ENCODE data around the gene YTHDF2. TPM values are rescaled to one million over a fixed set of nuclear protein-coding genes. Genes with fewer than 3 reads are reported as not detected.
"Not testable (repeated sequence)": the region's sequence is repeated elsewhere in the genome, so short reads cannot be mapped to it uniquely, and the experiment has no call there.

YTHDF2 gene
- total RNA-seq, 1 donor from 2014 or later = 37.9 TPM

DNA sequence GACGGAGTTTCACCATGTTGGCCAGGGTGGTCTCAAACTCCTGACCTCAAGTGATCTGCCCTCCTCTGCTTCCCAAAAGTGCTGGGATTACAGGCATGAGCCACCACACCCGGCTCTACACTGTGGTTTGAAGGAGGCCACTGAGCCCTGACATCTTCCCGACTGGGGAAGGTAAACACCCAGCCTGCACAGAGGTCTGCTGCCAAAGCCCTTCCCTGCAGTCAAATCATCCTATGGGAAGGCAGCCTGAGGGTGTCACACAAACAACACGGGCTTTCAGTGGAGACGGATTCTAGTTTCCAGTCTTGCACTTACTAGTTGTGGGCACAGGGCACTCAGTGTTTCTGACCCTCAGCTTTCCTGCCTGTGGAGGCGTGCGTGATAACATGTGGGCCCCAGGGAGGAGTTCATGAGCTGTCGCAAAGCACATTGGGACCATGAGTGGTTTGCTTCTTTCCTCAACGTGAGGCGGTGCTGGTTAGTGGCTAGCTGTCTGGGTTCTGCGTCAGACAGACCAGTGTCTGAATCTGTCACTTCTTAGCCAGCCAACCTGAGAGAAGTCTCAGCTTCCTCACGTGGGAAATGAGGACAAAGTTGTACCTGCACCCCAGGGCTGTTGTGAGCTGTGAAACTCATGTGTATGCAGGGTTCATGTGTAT lies 53.8 kb downstream of the YTHDF2 start:
- ATAC-seq = no peak
- no peak for DNase-seq (ENCODE audit: missing footprints)
- intact Hi-C loops (cut with DNase I) = no loop called here

DNA sequence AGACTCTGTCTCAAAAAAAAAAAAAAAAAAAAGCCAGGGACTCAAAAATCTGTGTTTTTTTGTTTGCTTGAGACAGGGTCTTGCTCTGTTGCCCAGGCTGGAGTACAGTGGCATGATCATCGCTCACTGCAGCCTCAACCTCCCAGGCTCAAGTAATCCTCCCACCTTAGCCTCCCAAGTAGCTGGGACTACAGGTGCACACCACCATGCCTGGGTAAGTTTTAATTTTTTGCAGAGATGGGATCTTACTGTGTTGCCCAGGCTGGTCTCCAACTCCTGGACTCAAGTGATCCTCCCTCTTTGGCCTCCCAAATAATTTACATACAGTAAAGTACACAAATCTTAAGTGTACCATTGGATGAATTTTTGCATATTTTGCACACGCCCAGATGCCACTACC lies 55.2 kb downstream of the YTHDF2 start:
- DNase-seq (ENCODE audit: missing footprints); ATAC-seq; intact Hi-C loops (cut with DNase I): not testable (repeated sequence)

DNA sequence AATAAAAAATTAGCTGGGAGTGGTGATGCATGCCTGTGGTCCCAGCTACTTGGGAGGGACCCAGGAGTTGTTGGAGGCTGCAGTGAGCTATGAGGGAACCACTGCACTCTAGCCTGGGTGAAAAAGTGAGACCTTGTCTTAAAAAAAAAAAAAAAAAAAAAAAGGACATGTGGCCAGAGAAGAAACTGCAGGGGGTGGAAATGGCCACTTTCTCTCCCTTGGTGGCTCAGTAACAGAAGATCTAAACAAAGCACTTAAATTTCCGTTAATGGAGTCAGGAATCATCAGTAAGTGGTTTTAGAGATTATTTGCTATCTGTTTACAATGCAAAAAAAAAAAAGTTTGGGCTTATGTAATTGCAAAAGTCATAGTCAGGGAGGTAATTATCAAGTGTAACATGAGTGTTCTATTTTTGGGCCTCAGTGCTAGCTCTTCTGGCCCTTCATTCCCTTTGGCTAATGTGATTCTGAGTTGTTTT lies 55.9 kb downstream of the YTHDF2 start:
- intact Hi-C loops (cut with DNase I) = no loop called here
- ATAC-seq (no peak), DNase-seq (ENCODE audit: missing footprints) (no peak)

- intact Hi-C loops (cut with DNase I); ATAC-seq; DNase-seq (ENCODE audit: missing footprints): not testable (repeated sequence)
Measured at GRCh38 chr1:28794582-28794981, 57.8 kb downstream of the YTHDF2 start.

DNA sequence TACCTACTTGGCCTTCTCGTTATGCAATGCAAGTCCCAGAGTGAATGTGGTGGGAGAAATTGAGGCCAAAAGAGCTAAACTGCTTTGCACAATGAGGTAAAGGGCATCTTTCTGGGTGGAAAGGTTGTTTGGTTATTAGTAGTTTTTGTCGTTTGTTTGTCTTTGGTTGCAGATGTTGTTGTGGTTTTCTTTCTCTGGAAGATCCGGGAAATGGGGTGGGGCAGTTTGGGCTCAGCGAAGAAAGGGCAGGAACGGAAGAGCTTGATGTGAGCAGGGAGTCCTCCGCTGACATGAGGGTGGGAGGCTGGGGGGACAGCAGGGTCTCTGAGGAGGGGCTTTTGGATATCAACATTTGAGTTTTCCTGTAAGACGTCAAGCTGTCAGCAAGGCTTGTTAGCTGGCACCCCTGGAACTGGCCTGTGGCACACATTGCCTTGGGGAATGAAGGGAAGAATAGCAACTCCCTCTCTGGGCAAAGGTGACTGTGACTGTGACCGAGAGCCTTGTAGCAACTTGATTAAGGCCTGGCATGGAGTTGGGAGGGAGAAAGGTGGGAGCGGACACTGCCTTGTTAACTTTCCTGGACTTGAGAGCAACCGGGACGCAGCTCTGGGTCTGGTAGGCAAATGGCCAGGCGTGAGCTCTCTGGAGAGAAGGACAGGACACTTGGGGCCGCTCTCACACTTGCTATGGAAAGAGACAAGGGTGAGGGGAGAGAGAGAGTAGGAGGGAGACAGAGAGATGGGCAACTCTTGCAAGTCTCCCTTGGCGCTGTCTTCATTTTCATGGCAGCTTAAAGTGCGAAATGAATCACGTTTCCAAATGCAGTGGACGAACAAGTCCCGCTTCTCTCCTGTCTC lies 59.8 kb downstream of the YTHDF2 start:
- no peak for ATAC-seq
- intact Hi-C loops (cut with DNase I) = loop anchor here (5.0 kb wide), 1 partner anchor 406 kb away; no protein-coding TSS in a partner anchor
- no peak for DNase-seq (ENCODE audit: missing footprints)

GRCh38 chr1:28800324-28800723 lies 63.6 kb downstream of the YTHDF2 start:
- intact Hi-C loops (cut with DNase I) = no loop called here
- no peak for DNase-seq (ENCODE audit: missing footprints)
- no peak for ATAC-seq

DNA sequence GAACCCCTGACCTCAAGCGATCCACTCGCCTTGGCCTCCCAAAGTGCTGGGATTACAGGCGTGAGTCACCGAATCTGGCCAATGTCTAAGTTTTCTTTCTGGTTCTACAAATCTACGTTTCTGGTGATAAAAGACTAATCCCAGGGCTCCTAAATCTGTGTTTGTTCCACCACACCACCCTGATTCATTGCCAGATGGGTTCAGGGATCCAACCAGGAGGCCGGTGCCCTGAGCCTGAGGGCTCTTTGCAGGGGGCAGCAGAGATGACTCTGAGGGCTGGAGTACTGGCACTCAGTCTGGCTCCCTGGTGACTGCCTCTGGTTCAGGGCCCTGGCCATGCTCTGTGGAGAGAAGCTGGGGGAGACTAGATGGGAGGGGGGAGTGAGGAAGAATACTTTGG lies 64.7 kb downstream of the YTHDF2 start:
- intact Hi-C loops (cut with DNase I) = no loop called here
- ATAC-seq (no peak), DNase-seq (ENCODE audit: missing footprints) (no peak)

- intact Hi-C loops (cut with DNase I) = no loop called here
Measured at GRCh38 chr1:28803051-28803450, 66.3 kb downstream of the YTHDF2 start.

DNA sequence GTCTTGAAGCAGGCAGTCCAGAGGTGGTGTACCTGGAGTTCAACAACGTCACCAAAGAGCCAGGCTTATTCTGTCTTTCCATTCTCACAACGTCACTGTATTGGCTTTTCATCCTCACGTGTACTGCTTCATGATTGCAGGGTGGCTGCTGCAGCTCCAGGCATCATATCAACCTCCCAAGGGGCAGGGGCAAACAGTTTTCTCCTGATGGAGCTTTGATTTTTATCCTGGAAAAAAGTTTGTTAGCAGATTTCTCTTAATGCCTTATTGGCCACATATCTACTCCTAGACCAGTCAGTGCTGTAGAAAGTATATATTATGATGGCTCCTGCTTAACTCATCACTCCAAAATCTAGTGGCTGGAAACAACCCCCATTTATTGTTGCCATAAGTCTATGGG lies 66.9 kb downstream of the YTHDF2 start:
- DNase-seq (ENCODE audit: missing footprints) (no peak), ATAC-seq (no peak)
- intact Hi-C loops (cut with DNase I) = no loop called here

More at GRCh38 chr1:28803051-28803450, 66.3 kb downstream of the YTHDF2 start:
- DNase-seq (ENCODE audit: missing footprints) (no peak), ATAC-seq (no peak)

DNA sequence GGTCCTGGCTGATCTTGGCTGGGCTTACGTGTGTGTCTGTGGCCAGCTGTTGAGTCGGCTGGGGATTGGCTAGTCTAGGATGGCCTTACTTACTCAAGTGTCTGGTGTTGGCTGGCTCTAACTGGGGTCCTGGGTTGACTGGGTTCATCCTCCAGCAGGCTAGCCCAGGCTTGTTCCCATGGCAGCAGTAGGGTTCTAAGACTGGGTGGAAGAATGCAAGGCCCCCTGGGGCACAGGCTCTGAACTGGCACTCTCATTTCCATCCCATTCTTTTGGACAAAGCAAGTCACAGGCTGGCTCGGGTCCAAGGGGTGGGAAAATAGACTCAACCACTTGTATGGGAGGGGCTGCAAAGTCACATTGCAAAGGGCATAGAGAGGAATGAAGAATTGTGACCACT lies 67.3 kb downstream of the YTHDF2 start:
- intact Hi-C loops (cut with DNase I) = no loop called here
- DNase-seq (ENCODE audit: missing footprints) (no peak), ATAC-seq (no peak)

- intact Hi-C loops (cut with DNase I) = no loop called here
- no peak for ATAC-seq
- DNase-seq (ENCODE audit: missing footprints) = no peak
Measured at GRCh38 chr1:28807046-28807445, 70.3 kb downstream of the YTHDF2 start.

GRCh38 chr1:28807986-28808385 lies 71.2 kb downstream of the YTHDF2 start:
- intact Hi-C loops (cut with DNase I) = no loop called here
- DNase-seq (ENCODE audit: missing footprints) (no peak), ATAC-seq (no peak)

DNA sequence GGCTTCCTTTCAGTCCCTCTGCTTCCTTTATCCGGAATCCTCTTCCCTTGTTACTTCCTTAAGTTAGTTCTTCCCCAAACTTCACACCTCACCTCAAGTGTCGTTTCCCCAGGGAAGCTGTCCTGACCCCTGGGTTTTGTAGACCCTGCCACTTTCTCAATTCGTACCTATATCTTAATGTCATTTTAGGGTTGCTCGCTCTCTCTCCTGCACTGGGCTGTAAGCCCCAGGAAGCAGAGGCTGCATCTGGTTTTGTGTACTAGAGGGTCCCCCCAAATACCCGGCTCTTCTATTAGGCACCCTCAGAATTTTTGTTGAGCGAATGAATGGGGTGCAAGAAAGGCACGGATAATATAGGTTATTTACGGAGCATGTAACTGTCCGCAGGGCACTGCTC lies 74.6 kb downstream of the YTHDF2 start:
- DNase-seq (ENCODE audit: missing footprints) (no peak), ATAC-seq (no peak)
- intact Hi-C loops (cut with DNase I) = no loop called here

- ATAC-seq (no peak), DNase-seq (ENCODE audit: missing footprints) (no peak)
- intact Hi-C loops (cut with DNase I) = no loop called here
Measured at GRCh38 chr1:28811766-28812668, 75.3 kb downstream of the YTHDF2 start, which contains the start of gene OPRD1. TSS of gene OPRD1 (plus strand) at chr1:28812170. CDS start at chr1:28812384, 214 bp downstream.

DNA sequence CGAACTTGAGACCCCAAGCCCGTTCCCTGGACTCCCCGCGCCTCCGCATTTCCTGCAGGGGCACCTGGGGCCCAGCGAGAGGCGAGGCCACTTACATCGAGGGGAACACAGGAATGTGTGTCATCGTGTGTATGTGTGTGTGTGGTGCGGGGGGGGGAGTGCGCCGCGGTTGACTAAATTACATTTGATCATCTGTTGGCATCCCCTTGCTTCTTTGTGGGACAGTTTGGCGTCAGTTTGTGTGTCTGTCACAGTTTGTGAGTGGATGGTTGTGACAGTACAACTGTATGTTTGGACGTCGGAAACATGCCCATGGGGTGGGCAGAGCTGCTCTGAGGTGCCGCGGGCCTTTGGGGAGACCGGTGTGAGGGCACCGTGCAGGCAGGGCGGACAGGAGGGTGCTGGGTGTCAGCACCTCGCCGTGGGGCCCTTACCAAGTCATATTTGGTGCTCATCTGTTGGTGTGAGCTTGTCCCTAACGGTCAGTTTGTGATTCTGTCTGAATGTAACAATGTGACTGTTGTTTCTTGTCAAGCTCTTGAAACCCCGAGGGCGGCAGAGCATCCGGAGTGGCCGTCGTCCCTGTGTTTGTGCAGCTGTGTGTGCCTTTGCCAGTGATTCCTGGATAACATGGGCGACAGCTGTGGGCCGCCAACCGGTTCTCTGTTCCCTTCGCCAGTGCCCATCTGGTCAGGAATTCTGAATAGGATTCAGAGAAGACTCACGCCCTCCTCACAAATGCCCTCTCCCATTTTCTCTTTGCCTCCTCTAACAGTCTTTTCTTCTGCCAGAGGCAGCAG lies 76.1 kb downstream of the YTHDF2 start:
- ATAC-seq (no peak), DNase-seq (ENCODE audit: missing footprints) (no peak)
- intact Hi-C loops (cut with DNase I) = no loop called here

DNA sequence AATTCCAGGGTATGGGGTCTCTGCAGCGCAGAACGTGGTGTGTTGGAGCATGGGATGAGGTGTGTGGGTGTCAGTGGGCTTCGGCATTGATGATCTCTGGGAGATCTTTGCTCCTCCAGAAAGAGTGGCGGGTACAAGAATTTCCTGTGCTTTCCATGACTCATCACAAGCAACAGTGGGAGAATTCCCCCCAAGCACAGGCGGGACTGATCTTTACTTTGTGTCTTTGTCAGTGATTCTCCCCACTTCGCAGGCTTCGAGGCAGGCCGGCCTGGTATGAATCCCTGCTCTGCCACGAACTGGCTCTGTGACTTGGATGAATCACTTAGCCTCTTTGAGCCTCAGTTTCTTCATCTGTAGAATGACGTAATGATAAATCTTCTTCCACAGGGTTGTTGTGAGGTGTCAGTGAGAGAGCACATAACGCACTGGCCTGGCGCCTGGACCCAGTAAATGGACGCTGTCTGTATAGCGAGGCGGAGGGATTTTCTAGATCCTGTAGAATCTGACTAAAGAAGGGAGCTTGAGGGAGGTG lies 77.3 kb downstream of the YTHDF2 start:
- DNase-seq (ENCODE audit: missing footprints) (no peak), ATAC-seq (no peak)
- intact Hi-C loops (cut with DNase I) = no loop called here

- ATAC-seq = no peak
- no peak for DNase-seq (ENCODE audit: missing footprints)
- intact Hi-C loops (cut with DNase I) = no loop called here
Measured at GRCh38 chr1:28815533-28816185, 78.9 kb downstream of the YTHDF2 start.
